Activated CD8-positive, alpha-beta memory T cell treated with anti-CD3 and anti-CD28 coated beads for 1 hour (primary cell): ENCODE measurements around the gene FBN3.
"Not testable (repeated sequence)": the region's sequence is repeated elsewhere in the genome, so short reads cannot be mapped to it uniquely, and the experiment has no call there.

Experiments used
- DNase-seq, 2 donors: peaks; one replicate each; pipeline ENCODE4 v3.0.0-alpha.2; 2020; ENCODE audit warnings: low read depth in 1 of 2; ENCODE audit errors: extremely low read depth in 1 of 2

The FBN3 gene

GRCh38 chr19:8120636-8121480 is 28.5 kb downstream of the FBN3 start:
- no peak for DNase-seq

GRCh38 chr19:8117991-8118390 is 31.4 kb downstream of the FBN3 start:
- DNase-seq = no peak

GRCh38 chr19:8116437-8117293 is 32.7 kb downstream of the FBN3 start:
- no peak for DNase-seq

GRCh38 chr19:8115805-8116396 is 33.5 kb downstream of the FBN3 start:
- DNase-seq = no peak

GRCh38 chr19:8113017-8113416 is 36.4 kb downstream of the FBN3 start:
- DNase-seq = no peak

GRCh38 chr19:8111376-8111775 is 38.0 kb downstream of the FBN3 start:
- DNase-seq = no peak

- no peak for DNase-seq
These were observed 38.5 kb downstream of the FBN3 start for GRCh38 chr19:8110931-8111330.

- DNase-seq = no peak
These were observed 39.3 kb downstream of the FBN3 start for GRCh38 chr19:8109890-8110662.

GRCh38 chr19:8109455-8109854 is 39.9 kb downstream of the FBN3 start:
- no peak for DNase-seq

- no peak for DNase-seq
These were observed 40.6 kb downstream of the FBN3 start for GRCh38 chr19:8108560-8109445.

- DNase-seq = no peak
These were observed 42.0 kb downstream of the FBN3 start for GRCh38 chr19:8107301-8107903.

- no peak for DNase-seq
These were observed 43.9 kb downstream of the FBN3 start for GRCh38 chr19:8105471-8105870.

GRCh38 chr19:8101910-8102309 is 47.5 kb downstream of the FBN3 start:
- not testable (repeated sequence) for DNase-seq

- DNase-seq = no peak
These were observed 48.1 kb downstream of the FBN3 start for GRCh38 chr19:8101311-8101710.

- no peak for DNase-seq
These were observed 51.5 kb downstream of the FBN3 start for GRCh38 chr19:8097681-8098567.

- DNase-seq = no peak
These were observed 52.2 kb downstream of the FBN3 start for GRCh38 chr19:8097198-8097597.

GRCh38 chr19:8096071-8096470 is 53.3 kb downstream of the FBN3 start:
- no peak for DNase-seq

- no peak for DNase-seq
These were observed 54.0 kb downstream of the FBN3 start for GRCh38 chr19:8095354-8095886.
